Colonic mucosa (tissue), 4 donors: Measurements from ENCODE around the gene SATB1. TPM values are rescaled to one million over a fixed set of nuclear protein-coding genes. Genes with fewer than 3 reads are reported as not detected.

Source experiments
- DNase-seq: peaks from one replicate; pipeline ENCODE4 v3.0.0-alpha.2; 2020
- H3K27ac ChIP-seq: fragments of 200-600 bp; one replicate; pipeline ENCODE4 v1.8.0; 2021
- H3K27me3 ChIP-seq: fragments of 200-600 bp; one replicate; pipeline ENCODE4 v1.8.0; 2021
- H3K36me3 ChIP-seq: fragments of 200-600 bp; one replicate; pipeline ENCODE4 v1.8.0; 2021
- H3K4me1 ChIP-seq: fragments of 200-600 bp; one replicate; pipeline ENCODE4 v1.8.0; 2021; ENCODE audit warnings: mild to moderate bottlenecking
- H3K4me3 ChIP-seq: fragments of 200-600 bp; one replicate; pipeline ENCODE4 v1.8.0; 2021
- H3K9ac ChIP-seq, 2 donors: one replicate each; pipeline ENCODE4 v1.7.0; 2013; ENCODE audit warnings: control low read depth in 2 of 2, low read depth in 2 of 2, low read length in 2 of 2
- H3K9me3 ChIP-seq: fragments of 200-600 bp; one replicate; pipeline ENCODE4 v1.8.0; 2021
- CTCF ChIP-seq: fragments of 200-600 bp; IDR thresholded peaks from one replicate; pipeline ENCODE4 v1.8.0; 2022; ENCODE audit warnings: antibody characterized with exemption, mild to moderate bottlenecking
- intact Hi-C: fragments of 100-400 bp; cut with DNase I; formaldehyde crosslinking; loops from one replicate; pipeline ENCODE4 v1.14.1; 2022
- total RNA-seq, 2 donors: library from RNA; stranded (reverse); fragmentation: NEBNext Ultra II Directional in 1 of 2; extraction: Animal tissue kit (Norgen Biotek cat#: 25700) in 1 of 2; gene quantifications; one replicate each; pipeline ENCODE4 v1.2.1, GENCODE V29; 2021
- donor health status: healthy.
- donor health status: DM: no; HTN: no; CAD: no.
- donor health status: DM: no; HTN: no; CAD: no.

Gene SATB1
- total RNA-seq, 2 donors from 2014 or later: 16.0 to 33.0 TPM

DNA sequence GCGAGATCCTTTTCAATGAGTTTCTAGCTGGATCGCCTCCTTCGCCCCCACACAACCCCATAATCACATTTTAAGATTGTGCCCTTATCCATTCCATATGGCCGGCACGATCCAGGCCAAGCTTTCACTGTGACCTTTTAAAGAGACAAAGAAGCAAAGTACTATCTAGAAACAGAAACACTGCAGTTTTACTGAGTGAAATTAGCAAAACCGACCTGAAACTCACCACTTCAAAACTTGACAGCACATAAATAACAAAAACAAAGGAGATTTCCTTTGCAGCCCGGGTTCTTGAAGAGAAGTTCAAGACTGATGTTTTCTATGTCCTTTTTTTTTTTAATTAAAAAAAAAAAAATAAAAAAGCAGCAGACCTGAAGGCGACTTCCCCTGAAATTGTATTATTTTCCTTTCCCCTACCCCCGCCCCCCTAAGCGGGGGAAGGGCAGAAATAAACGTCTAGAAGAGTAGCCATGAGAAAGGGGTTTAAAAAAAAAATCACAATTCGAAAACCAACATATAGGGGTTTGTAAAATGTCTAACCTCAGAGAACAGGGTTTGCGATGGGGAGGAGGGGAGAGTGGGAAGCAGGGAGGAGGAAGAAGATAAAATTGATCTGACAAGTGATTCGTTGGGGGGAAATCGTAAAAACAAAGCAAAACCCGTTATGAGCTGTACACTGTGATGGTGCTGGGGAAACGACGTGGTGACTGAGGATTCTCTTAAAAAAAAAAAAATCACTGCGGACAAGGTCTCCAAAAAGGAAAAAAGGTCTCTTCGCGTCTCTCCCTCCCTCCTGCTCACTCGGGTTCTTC is 1.5 kb downstream of the SATB1 start:
- Histone ChIP-seq H3K9me3 (no peaks in the 10 kb centered on the region), H3K9ac (peak overlapping the region; percentile 86 to 91), H3K36me3 (no peaks in the 10 kb centered on the region), H3K27me3 (no peaks in the 10 kb centered on the region), H3K4me1 (no peaks in the 10 kb centered on the region), H3K27ac (peak overlapping the region; percentile 81), H3K4me3 (peak overlapping the region; percentile 74)
- DNase-seq: peak; percentile 82
- intact Hi-C loops: no loop called here
- TF ChIP-seq CTCF: no peak

GRCh38 chr3:18422972-18423371 is 2.2 kb downstream of the SATB1 start:
- H3K27me3 ChIP-seq: no peaks in the 10 kb centered on the region
- no peaks in the 10 kb centered on the region for H3K4me1 ChIP-seq
- H3K4me3 ChIP-seq: peak overlapping the region; percentile 74
- no peak for TF ChIP-seq CTCF
- DNase-seq: no peak
- H3K27ac ChIP-seq: no peak overlapping the region
- H3K36me3 ChIP-seq: no peaks in the 10 kb centered on the region
- H3K9ac ChIP-seq: peak overlapping the region; percentile 25 to 27
- H3K9me3 ChIP-seq: no peaks in the 10 kb centered on the region
- intact Hi-C loops: no loop called here

- peaks cover 8% of the 10 kb centered on the region for H3K4me1 ChIP-seq
- no peak overlapping the region for H3K4me3 ChIP-seq
- no peaks in the 10 kb centered on the region for H3K27me3 ChIP-seq
- TF ChIP-seq CTCF: no peak
- H3K9ac ChIP-seq: no peak overlapping the region
- H3K27ac ChIP-seq: no peak overlapping the region
- intact Hi-C loops: no loop called here
- no peak for DNase-seq
- H3K9me3 ChIP-seq: no peaks in the 10 kb centered on the region
- no peaks in the 10 kb centered on the region for H3K36me3 ChIP-seq
Measured at GRCh38 chr3:18420555-18420954, 4.6 kb downstream of the SATB1 start.

DNA sequence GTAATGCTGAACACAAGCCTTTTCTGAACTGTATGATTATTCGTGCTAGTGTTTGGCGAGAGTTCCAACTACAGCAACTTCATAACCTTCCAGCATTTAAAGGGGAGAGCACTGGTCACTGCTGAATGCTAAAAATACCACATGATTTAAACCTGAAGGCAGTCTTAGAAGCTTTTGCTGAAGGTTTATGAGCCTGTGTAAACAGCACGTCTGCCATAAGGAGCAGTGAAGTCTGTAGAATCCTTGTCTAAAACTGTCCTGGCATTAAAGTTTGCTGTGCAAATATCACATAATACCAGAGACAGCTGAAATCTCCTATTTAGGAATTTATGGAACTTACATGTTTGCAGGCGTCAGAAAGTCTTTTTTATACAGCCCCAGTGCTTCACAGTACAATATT is 5.9 kb downstream of the SATB1 start:
- Histone ChIP-seq H3K36me3 (no peaks in the 10 kb centered on the region), H3K27ac (peak overlapping the region; percentile 7)
- intact Hi-C loops: no loop called here

DNA sequence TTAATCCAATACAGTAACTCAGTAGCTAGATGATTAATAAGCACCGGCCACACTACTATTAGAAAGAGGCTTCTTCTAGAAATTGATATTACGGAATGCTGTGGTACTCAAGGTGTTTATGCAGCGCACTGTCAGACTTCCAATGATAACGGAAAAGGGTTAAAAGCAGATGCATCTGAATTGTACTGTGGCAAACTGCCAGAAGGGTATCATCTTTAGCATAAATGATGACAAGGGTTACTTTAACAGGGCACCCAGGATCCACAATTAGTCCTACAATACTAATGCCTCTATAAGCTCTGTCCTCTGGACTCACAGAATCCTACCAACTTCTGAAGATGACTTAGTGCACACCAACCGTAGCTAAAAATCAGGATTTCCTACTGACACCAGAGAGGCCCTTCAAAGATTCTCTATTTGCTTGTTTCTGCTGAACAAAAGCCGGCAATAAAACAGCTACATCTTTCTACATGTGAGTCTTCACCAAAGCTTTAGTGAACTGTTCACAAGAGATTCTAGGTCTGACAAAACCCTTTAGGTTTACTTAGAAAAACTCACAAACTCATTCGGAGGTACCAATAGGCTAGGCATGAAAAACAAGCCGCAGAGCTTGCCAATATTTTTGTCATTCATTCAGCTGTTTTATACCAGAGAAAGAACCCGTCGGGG is 7.1 kb downstream of the SATB1 start:
- H3K36me3 ChIP-seq: no peaks in the 10 kb centered on the region

More for the DNA sequence above, 5.9 kb downstream of the SATB1 start:
- Histone ChIP-seq H3K27me3 (no peaks in the 10 kb centered on the region), H3K9me3 (no peaks in the 10 kb centered on the region), H3K4me1 (peaks cover 8% of the 10 kb centered on the region), H3K4me3 (no peak overlapping the region), H3K9ac (no peak overlapping the region)
- DNase-seq: peak; percentile 21
- no peak for TF ChIP-seq CTCF

More for the DNA sequence above, 7.1 kb downstream of the SATB1 start:
- Histone ChIP-seq H3K9ac (no peak overlapping the region), H3K4me1 (peaks cover 8% of the 10 kb centered on the region), H3K4me3 (no peak overlapping the region), H3K27me3 (no peaks in the 10 kb centered on the region), H3K9me3 (no peaks in the 10 kb centered on the region), H3K27ac (no peak overlapping the region)
- TF ChIP-seq CTCF: no peak
- DNase-seq: no peak
- intact Hi-C loops: no loop called here
